Ovary (tissue), 3 donors: ENCODE data around the gene DNER.

Experiments
- POLR2A ChIP-seq: fragments of 450-650 bp; IDR thresholded peaks from one replicate; pipeline ENCODE4 v1.6.1; 2017; ENCODE audit warnings: antibody characterized with exemption, mild to moderate bottlenecking, moderate library complexity
- TF ChIP-seq, protein P1 (sequence below), 3 donors: fragments of 450-650 bp in 2 of 3; fragments of 200-600 bp in 1 of 3; IDR thresholded peaks; one replicate each; pipeline versions ENCODE4 v1.5.1 to v1.8.0; 2016 to 2022; ENCODE audit warnings: antibody characterized with exemption in 3 of 3, mild to moderate bottlenecking in 1 of 3
- donor health status: DM: no; HTN: no; CAD: no.

DNA sequence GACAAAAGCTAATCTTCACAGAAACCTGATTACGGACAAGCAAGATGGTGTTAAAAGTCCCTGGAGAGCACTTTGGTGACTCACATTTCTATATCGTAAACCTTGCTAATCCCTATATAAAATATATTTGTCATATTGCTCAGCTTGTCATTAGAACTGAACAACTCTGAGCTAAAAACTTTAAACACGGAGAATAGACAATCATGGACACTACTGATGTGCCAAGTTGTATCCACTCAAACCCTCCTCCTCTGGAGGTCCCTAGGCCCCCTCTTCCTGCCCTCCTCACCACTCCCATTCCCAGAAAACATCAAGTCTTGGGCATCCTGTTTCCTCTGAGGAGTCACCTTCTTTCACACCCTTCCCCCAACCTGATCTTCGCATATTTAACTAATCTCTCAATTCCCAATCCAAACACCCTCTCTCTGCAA lies 304.6 kb downstream of the DNER start:
- no peak for TF ChIP-seq POLR2A
- TF ChIP-seq, protein P1, sequence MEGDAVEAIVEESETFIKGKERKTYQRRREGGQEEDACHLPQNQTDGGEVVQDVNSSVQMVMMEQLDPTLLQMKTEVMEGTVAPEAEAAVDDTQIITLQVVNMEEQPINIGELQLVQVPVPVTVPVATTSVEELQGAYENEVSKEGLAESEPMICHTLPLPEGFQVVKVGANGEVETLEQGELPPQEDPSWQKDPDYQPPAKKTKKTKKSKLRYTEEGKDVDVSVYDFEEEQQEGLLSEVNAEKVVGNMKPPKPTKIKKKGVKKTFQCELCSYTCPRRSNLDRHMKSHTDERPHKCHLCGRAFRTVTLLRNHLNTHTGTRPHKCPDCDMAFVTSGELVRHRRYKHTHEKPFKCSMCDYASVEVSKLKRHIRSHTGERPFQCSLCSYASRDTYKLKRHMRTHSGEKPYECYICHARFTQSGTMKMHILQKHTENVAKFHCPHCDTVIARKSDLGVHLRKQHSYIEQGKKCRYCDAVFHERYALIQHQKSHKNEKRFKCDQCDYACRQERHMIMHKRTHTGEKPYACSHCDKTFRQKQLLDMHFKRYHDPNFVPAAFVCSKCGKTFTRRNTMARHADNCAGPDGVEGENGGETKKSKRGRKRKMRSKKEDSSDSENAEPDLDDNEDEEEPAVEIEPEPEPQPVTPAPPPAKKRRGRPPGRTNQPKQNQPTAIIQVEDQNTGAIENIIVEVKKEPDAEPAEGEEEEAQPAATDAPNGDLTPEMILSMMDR (IDR thresholded peaks at IDR 0.05), result no peak
